Measurements from ENCODE around the gene HOXC4.

GRCh38 chr12:54007538-54008259, 45.9 kb upstream of the HOXC4 start:
- TF ChIP-seq CTCF (IDR thresholded peaks at IDR 0.05; ENCODE audit: extremely low read depth in 1 of 2, insufficient read depth in 1 of 2, low read depth in 1 of 2, low read length in 2 of 2) (no peak), POLR2A (IDR thresholded peaks at IDR 0.05; ENCODE audit: low read depth, low read length) (no peak), EZH2 (IDR thresholded peaks at IDR 0.05; ENCODE audit: borderline replicate concordance, low read depth, low read length, severe bottlenecking) (no peak), FOS (IDR thresholded peaks at IDR 0.05; ENCODE audit: borderline replicate concordance, insufficient read depth, low read length) (no peak)
